K562 (cell line): ENCODE results near the gene SLC38A10.

ENCODE experiments used
- EP300 ChIP-seq: IDR thresholded peaks from 2 replicates; pipeline ENCODE4 v1.6.1; 2012; ENCODE audit warnings: low read length, improper control_type of control experiment
- FOSL1 ChIP-seq: fragments of 200-800 bp; sonication (Bioruptor generic); conservative IDR thresholded peaks from 2 replicates; pipeline ENCODE4 v1.6.1; 2016; ENCODE audit warnings: missing genetic modification characterization, missing compliant biosample characterization
- FOXJ3 ChIP-seq: sonication (generic); formaldehyde crosslinking; IDR thresholded peaks from 2 replicates; pipeline ENCODE4 v1.4.0; 2020; ENCODE audit warnings: mild to moderate bottlenecking, missing genetic modification reagents
- HINFP ChIP-seq: fragments of 450-650 bp; conservative IDR thresholded peaks from 2 replicates; pipeline ENCODE4 v1.6.1; 2016; ENCODE audit warnings: missing genetic modification characterization, low read depth, mild to moderate bottlenecking, control low read depth, missing compliant biosample characterization
- KDM4B ChIP-seq, 2 experiments: fragments of 450-650 bp in 1 of 2; sonication (generic) in 1 of 2; IDR thresholded peaks; 2 replicates each; pipeline ENCODE4 v1.6.1; 2016 to 2017; ENCODE audit warnings: borderline replicate concordance in 2 of 2, antibody characterized with exemption in 1 of 2, low read depth in 1 of 2, mild to moderate bottlenecking in 1 of 2
- KLF1 ChIP-seq: fragments of 450-650 bp; IDR thresholded peaks from 2 replicates; pipeline ENCODE4 v1.6.1; 2016; ENCODE audit warnings: missing genetic modification characterization, missing compliant biosample characterization
- MTA1 ChIP-seq: fragments of 450-650 bp; IDR thresholded peaks from 2 replicates; pipeline ENCODE4 v1.6.1; 2017; ENCODE audit warnings: borderline replicate concordance
- POLR2A ChIP-seq: fragments of 450-650 bp; conservative IDR thresholded peaks from 2 replicates; pipeline ENCODE4 v1.6.1; 2016
- POLR3A ChIP-seq: IDR thresholded peaks from 2 replicates; pipeline ENCODE4 v1.6.1; 2011; ENCODE audit warnings: borderline replicate concordance, mild to moderate bottlenecking, moderate library complexity; ENCODE audit not compliant: insufficient read length, insufficient read depth; ENCODE audit errors: extremely low read depth
- RBM22 ChIP-seq: fragments of 200-400 bp; formaldehyde crosslinking; IDR thresholded peaks from 2 replicates; pipeline ENCODE4 v1.6.1; 2018; ENCODE audit warnings: low read length, low read depth; ENCODE audit not compliant: poor library complexity, severe bottlenecking
- ZNF766 ChIP-seq: fragments of 200-800 bp; sonication (Bioruptor generic); conservative IDR thresholded peaks from 2 replicates; pipeline ENCODE4 v1.6.1; 2016; ENCODE audit warnings: missing genetic modification characterization, missing compliant biosample characterization

GRCh38 chr17:81246343-81246670 is 48.8 kb downstream of the SLC38A10 start:
- TF ChIP-seq FOXJ3 (CRISPR knock-in tag) (no peak), KLF1 (tag) (no peak), KDM4B (IDR thresholded peaks at IDR 0.05; ENCODE audit: borderline replicate concordance in 2 of 2, low read depth in 1 of 2) (no peak), ZNF766 (CRISPR knock-in tag) (no peak), EP300 (no peak), FOSL1 (tag) (no peak), HINFP (tag) (no peak), POLR2A (no peak), MTA1 (no peak), POLR3A (no peak), RBM22 (no peak)
